ENCODE results near the gene TNFAIP8.
A peak's percentile ranks its signal among the peaks of the same experiment; 100 is the strongest.

Gene TNFAIP8

GRCh38 chr5:119319890-119320289 lies 35.9 kb upstream of the TNFAIP8 start:
- TF ChIP-seq CTCF (conservative IDR thresholded peaks at IDR 0.05; ENCODE audit: low read depth, low read length), result no peak
- DNase-seq (ENCODE audit: low read depth), result no peak
- H3K4me3 ChIP-seq (ENCODE audit: low read depth, low read length), result no peak overlapping the region

GRCh38 chr5:119321569-119322311 lies 34.1 kb upstream of the TNFAIP8 start:
- no peak overlapping the region for H3K4me3 ChIP-seq (ENCODE audit: low read depth, low read length)
- no peak for TF ChIP-seq CTCF (conservative IDR thresholded peaks at IDR 0.05; ENCODE audit: low read depth, low read length)
- DNase-seq (ENCODE audit: low read depth), result no peak

GRCh38 chr5:119322312-119322947 lies 33.4 kb upstream of the TNFAIP8 start:
- TF ChIP-seq CTCF (conservative IDR thresholded peaks at IDR 0.05; ENCODE audit: low read depth, low read length), result no peak
- no peak for DNase-seq (ENCODE audit: low read depth)
- H3K4me3 ChIP-seq (ENCODE audit: low read depth, low read length), result no peak overlapping the region

- no peak for DNase-seq (ENCODE audit: low read depth)
- H3K4me3 ChIP-seq (ENCODE audit: low read depth, low read length), result no peak overlapping the region
- TF ChIP-seq CTCF (conservative IDR thresholded peaks at IDR 0.05; ENCODE audit: low read depth, low read length), result no peak
These were observed 32.8 kb upstream of the TNFAIP8 start for GRCh38 chr5:119322948-119323537.

GRCh38 chr5:119323601-119324000 lies 32.2 kb upstream of the TNFAIP8 start:
- no peak for TF ChIP-seq CTCF (conservative IDR thresholded peaks at IDR 0.05; ENCODE audit: low read depth, low read length)
- DNase-seq (ENCODE audit: low read depth), result peak; percentile 58
- H3K4me3 ChIP-seq (ENCODE audit: low read depth, low read length), result no peak overlapping the region

- H3K4me3 ChIP-seq (ENCODE audit: low read depth, low read length), result no peak overlapping the region
- DNase-seq (ENCODE audit: low read depth), result no peak
- no peak for TF ChIP-seq CTCF (conservative IDR thresholded peaks at IDR 0.05; ENCODE audit: low read depth, low read length)
These were observed 31.0 kb upstream of the TNFAIP8 start for GRCh38 chr5:119324842-119325241.

Measured in choroid plexus epithelial cell (primary cell).